ENCODE measurements around the gene EVI5. TPM values are rescaled to one million over a fixed set of nuclear protein-coding genes. Genes with fewer than 3 reads are reported as not detected.

The EVI5 gene
- total RNA-seq, 1 experiment from 2014 or later = 11.4 TPM

- CTCF ChIA-PET = no interaction called here
- no peaks in the 10 kb centered on the region for H3K27me3 Mint-ChIP-seq (ENCODE audit: low read depth)
- ATAC-seq (no peak), DNase-seq (ENCODE audit: low spot score) (no peak)
- no peak overlapping the region for H3K4me3 Mint-ChIP-seq
- H3K4me1 Mint-ChIP-seq = peaks cover 9% of the 10 kb centered on the region
- POLR2A ChIA-PET = no interaction called here
- H3K36me3 Mint-ChIP-seq = peaks cover 2% of the 10 kb centered on the region; the same call in 1 of the 2 replicates
- no peak overlapping the region for H3K27ac Mint-ChIP-seq
- TF ChIP-seq, protein P1, sequence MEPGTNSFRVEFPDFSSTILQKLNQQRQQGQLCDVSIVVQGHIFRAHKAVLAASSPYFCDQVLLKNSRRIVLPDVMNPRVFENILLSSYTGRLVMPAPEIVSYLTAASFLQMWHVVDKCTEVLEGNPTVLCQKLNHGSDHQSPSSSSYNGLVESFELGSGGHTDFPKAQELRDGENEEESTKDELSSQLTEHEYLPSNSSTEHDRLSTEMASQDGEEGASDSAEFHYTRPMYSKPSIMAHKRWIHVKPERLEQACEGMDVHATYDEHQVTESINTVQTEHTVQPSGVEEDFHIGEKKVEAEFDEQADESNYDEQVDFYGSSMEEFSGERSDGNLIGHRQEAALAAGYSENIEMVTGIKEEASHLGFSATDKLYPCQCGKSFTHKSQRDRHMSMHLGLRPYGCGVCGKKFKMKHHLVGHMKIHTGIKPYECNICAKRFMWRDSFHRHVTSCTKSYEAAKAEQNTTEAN (CRISPR knock-in tag; IDR thresholded peaks at IDR 0.05) = no peak
- TF ChIP-seq TCF7 (CRISPR knock-in tag; IDR thresholded peaks at IDR 0.05; ENCODE audit: low read depth) = no peak
- no peak for TF ChIP-seq ZNF263 (CRISPR knock-in tag; IDR thresholded peaks at IDR 0.05; ENCODE audit: low read depth)
- TF ChIP-seq GTF2I (CRISPR knock-in tag; conservative IDR thresholded peaks at IDR 0.05) = no peak
- TF ChIP-seq OVOL2 (CRISPR knock-in tag; IDR thresholded peaks at IDR 0.05; ENCODE audit: borderline replicate concordance) = no peak
- TF ChIP-seq PRRX2 (CRISPR knock-in tag; IDR thresholded peaks at IDR 0.05) = no peak
- no peak for TF ChIP-seq HMGA2 (CRISPR knock-in tag; IDR thresholded peaks at IDR 0.05)
- no peak for TF ChIP-seq AR (CRISPR knock-in tag; IDR thresholded peaks at IDR 0.05)
- no peak for TF ChIP-seq ELF4 (CRISPR knock-in tag; IDR thresholded peaks at IDR 0.05; ENCODE audit: low read depth)
- no peak for TF ChIP-seq ATF6 (CRISPR knock-in tag; IDR thresholded peaks at IDR 0.05)
- no peaks in the 10 kb centered on the region for H3K9me3 Mint-ChIP-seq
Measured at GRCh38 chr1:92701147-92701546, 83.8 kb downstream of the EVI5 start.

DNA sequence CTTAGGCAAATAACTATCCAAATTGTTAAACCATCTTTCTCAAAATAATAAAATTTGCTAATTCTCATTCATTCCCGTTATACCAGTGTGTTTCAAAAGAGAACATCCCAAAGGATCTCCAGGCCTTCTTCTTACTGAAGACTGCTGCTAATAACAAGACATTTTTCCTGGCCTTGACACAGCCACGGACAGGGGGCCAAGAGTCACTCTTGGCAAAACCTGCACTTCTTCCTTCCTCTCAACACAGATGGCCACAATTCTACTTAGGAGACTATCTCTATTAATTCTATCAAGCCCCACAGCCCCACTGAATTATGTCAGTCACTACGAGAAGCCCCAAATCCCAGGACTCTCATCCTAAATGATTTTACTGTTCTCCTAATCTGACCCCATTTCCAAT, 86.0 kb downstream of the EVI5 start:
- POLR2A ChIA-PET = no interaction called here
- DNase-seq (ENCODE audit: low spot score) = no peak
- H3K27me3 Mint-ChIP-seq (ENCODE audit: low read depth) = no peaks in the 10 kb centered on the region
- CTCF ChIA-PET = no interaction called here
- no peak overlapping the region for H3K27ac Mint-ChIP-seq
- no peak for TF ChIP-seq CDX4 (CRISPR knock-in tag; IDR thresholded peaks at IDR 0.05; ENCODE audit: borderline replicate concordance)
- no peaks in the 10 kb centered on the region for H3K4me1 Mint-ChIP-seq
- no peaks in the 10 kb centered on the region for H3K9me3 Mint-ChIP-seq
- H3K4me3 Mint-ChIP-seq = no peak overlapping the region
- H3K36me3 Mint-ChIP-seq = peaks cover 5% of the 10 kb centered on the region
- ATAC-seq = no peak

DNA sequence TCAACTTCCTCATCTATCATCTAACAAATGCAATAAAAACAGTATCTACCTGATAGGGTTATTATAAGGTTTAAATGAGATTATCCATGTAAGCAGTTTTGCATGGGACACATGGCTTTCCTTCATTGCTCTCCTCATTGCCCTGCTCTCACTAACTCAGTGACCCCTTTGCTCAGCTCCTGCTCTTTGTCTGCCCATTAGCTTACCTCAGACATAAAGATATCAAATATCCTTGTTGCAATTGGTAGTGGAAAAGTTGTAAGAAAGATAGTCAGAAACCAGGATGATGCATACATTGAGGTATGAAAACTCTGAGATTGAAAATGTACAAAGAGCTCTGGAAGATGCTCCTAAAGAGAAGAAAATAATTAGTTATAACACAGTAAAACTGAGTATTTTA, 89.8 kb downstream of the EVI5 start:
- H3K36me3 Mint-ChIP-seq = peaks cover 3% of the 10 kb centered on the region; the same call in 1 of the 2 replicates
- peak overlapping the region; percentile 22; the same call in 1 of the 2 replicates for H3K27ac Mint-ChIP-seq
- no peaks in the 10 kb centered on the region for H3K27me3 Mint-ChIP-seq (ENCODE audit: low read depth)
- CTCF ChIA-PET = no interaction called here
- no peak overlapping the region for H3K4me3 Mint-ChIP-seq
- no peak for DNase-seq (ENCODE audit: low spot score)
- no peak for ATAC-seq
- H3K9me3 Mint-ChIP-seq = no peaks in the 10 kb centered on the region
- POLR2A ChIA-PET = no interaction called here
- H3K4me1 Mint-ChIP-seq = no peaks in the 10 kb centered on the region
- TF ChIP-seq EMX1 (CRISPR knock-in tag; IDR thresholded peaks at IDR 0.05) (no peak), ELF4 (CRISPR knock-in tag; IDR thresholded peaks at IDR 0.05; ENCODE audit: low read depth) (no peak), NR2C2 (CRISPR knock-in tag; IDR thresholded peaks at IDR 0.05) (no peak), ERG (CRISPR knock-in tag; IDR thresholded peaks at IDR 0.05) (no peak), ZNF121 (CRISPR knock-in tag; IDR thresholded peaks at IDR 0.05) (no peak)
- TF ChIP-seq, protein P2, sequence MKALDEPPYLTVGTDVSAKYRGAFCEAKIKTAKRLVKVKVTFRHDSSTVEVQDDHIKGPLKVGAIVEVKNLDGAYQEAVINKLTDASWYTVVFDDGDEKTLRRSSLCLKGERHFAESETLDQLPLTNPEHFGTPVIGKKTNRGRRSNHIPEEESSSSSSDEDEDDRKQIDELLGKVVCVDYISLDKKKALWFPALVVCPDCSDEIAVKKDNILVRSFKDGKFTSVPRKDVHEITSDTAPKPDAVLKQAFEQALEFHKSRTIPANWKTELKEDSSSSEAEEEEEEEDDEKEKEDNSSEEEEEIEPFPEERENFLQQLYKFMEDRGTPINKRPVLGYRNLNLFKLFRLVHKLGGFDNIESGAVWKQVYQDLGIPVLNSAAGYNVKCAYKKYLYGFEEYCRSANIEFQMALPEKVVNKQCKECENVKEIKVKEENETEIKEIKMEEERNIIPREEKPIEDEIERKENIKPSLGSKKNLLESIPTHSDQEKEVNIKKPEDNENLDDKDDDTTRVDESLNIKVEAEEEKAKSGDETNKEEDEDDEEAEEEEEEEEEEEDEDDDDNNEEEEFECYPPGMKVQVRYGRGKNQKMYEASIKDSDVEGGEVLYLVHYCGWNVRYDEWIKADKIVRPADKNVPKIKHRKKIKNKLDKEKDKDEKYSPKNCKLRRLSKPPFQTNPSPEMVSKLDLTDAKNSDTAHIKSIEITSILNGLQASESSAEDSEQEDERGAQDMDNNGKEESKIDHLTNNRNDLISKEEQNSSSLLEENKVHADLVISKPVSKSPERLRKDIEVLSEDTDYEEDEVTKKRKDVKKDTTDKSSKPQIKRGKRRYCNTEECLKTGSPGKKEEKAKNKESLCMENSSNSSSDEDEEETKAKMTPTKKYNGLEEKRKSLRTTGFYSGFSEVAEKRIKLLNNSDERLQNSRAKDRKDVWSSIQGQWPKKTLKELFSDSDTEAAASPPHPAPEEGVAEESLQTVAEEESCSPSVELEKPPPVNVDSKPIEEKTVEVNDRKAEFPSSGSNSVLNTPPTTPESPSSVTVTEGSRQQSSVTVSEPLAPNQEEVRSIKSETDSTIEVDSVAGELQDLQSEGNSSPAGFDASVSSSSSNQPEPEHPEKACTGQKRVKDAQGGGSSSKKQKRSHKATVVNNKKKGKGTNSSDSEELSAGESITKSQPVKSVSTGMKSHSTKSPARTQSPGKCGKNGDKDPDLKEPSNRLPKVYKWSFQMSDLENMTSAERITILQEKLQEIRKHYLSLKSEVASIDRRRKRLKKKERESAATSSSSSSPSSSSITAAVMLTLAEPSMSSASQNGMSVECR (CRISPR knock-in tag; IDR thresholded peaks at IDR 0.05; ENCODE audit: borderline replicate concordance) = no peak
- TF ChIP-seq, protein P3, sequence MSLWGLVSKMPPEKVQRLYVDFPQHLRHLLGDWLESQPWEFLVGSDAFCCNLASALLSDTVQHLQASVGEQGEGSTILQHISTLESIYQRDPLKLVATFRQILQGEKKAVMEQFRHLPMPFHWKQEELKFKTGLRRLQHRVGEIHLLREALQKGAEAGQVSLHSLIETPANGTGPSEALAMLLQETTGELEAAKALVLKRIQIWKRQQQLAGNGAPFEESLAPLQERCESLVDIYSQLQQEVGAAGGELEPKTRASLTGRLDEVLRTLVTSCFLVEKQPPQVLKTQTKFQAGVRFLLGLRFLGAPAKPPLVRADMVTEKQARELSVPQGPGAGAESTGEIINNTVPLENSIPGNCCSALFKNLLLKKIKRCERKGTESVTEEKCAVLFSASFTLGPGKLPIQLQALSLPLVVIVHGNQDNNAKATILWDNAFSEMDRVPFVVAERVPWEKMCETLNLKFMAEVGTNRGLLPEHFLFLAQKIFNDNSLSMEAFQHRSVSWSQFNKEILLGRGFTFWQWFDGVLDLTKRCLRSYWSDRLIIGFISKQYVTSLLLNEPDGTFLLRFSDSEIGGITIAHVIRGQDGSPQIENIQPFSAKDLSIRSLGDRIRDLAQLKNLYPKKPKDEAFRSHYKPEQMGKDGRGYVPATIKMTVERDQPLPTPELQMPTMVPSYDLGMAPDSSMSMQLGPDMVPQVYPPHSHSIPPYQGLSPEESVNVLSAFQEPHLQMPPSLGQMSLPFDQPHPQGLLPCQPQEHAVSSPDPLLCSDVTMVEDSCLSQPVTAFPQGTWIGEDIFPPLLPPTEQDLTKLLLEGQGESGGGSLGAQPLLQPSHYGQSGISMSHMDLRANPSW (CRISPR knock-in tag; conservative IDR thresholded peaks at IDR 0.05; ENCODE audit: low read depth) = no peak
